Right lobe of liver (tissue), 4 donors: ENCODE measurements around the gene PITX2.

Experiments used
- CTCF ChIP-seq, 4 donors: fragments of 200-600 bp in 3 of 4; fragments of 450-650 bp in 1 of 4; IDR thresholded peaks; one replicate each; pipeline versions ENCODE4 v1.5.1 to v1.8.0; 2016 to 2022; ENCODE audit warnings: antibody characterized with exemption in 4 of 4, mild to moderate bottlenecking in 2 of 4
- POLR2A ChIP-seq: fragments of 450-650 bp; IDR thresholded peaks from one replicate; pipeline ENCODE4 v1.6.1; 2017; ENCODE audit warnings: antibody characterized with exemption, mild to moderate bottlenecking
- donor health status: DM: no; HTN: no; CAD: no.
- donor health status: DM: no; HTN: no; CAD: no.
- donor health status: DM: no; HTN: yes; CAD: no.

- TF ChIP-seq CTCF (IDR thresholded peaks at IDR 0.05), result no peak
- TF ChIP-seq POLR2A, result no peak
These were observed 30.7 kb upstream of the PITX2 start for GRCh38 chr4:110653321-110654253.
